GM12878 (cell line): Measurements from ENCODE around the gene TOP2B. TPM values are rescaled to one million over a fixed set of nuclear protein-coding genes. Genes with fewer than 3 reads are reported as not detected.

ENCODE experiments used
- ATAC-seq: fragments of 200-7000 bp; cut with Tn5 transposase; 3 replicates; pipeline ENCODE4 v1.9.1; 2020; ENCODE audit warnings: mild to moderate bottlenecking, moderate library complexity
- BruUV-seq: library from RNA; stranded (reverse); fragments of 400-500 nt; replicated peaks from 2 replicates; lab custom pipeline; 2021; lab: Mats Ljungman, UMichigan
- CTCF ChIA-PET: fragments of 300-600 bp; sonication (Branson Sonifier 250); formaldehyde crosslinking; extraction: SDS; loops from one replicate; lab custom pipeline; 2021; ENCODE audit warnings: inconsistent platforms; lab: Yijun Ruan, JAX
- POLR2A ChIA-PET: fragments of 350-600 bp; formaldehyde crosslinking; extraction: SDS; loops from one replicate; lab custom pipeline; 2021; ENCODE audit warnings: inconsistent platforms; lab: Charles Lee
- RAD21 ChIA-PET: fragments of 300-600 bp; sonication (Branson Sonifier 250); formaldehyde crosslinking; loops from one replicate; lab custom pipeline; 2023; ENCODE audit warnings: antibody characterized with exemption; ENCODE audit not compliant: unreplicated experiment; lab: Charles Lee
- SMC1A ChIA-PET: fragments of 300-600 bp; sonication (Branson Sonifier 250); formaldehyde crosslinking; loops from one replicate; lab custom pipeline; 2023; ENCODE audit not compliant: unreplicated experiment, uncharacterized antibody; lab: Charles Lee
- DNase-seq: peaks from one replicate; pipeline ENCODE4 v3.0.0-alpha.2; 2011; ENCODE audit warnings: low read depth, low spot score
- FAIRE-seq: peaks from 3 replicates; lab custom pipeline; 2011; peaks lifted over from hg19 to GRCh38; lab: Jason Lieb, UNC
- H2AFZ ChIP-seq: 2 replicates; pipeline ENCODE4 v1.6.0; 2011; ENCODE audit warnings: low read depth, low read length, control low read depth; ENCODE audit not compliant: control insufficient read depth
- H3K27ac ChIP-seq: 2 replicates; pipeline ENCODE4 v1.5.1; 2011; ENCODE audit warnings: control low read depth; ENCODE audit not compliant: control insufficient read depth, insufficient read depth
- H3K27me3 ChIP-seq, 2 experiments: replicated peaks in 1 of 2; 2 replicates each; pipeline versions ENCODE4 v1.6.0 to v1.6.1; 2011; ENCODE audit warnings: low read length in 1 of 2; ENCODE audit not compliant: control insufficient read depth in 2 of 2, insufficient read depth in 2 of 2
- H3K36me3 ChIP-seq, 2 experiments: 2 replicates each; pipeline ENCODE4 v1.5.1; 2011; ENCODE audit warnings: low read length in 1 of 2; ENCODE audit not compliant: control insufficient read depth in 2 of 2, insufficient read depth in 2 of 2
- H3K4me1 ChIP-seq: 2 replicates; pipeline ENCODE4 v1.6.1; 2011; ENCODE audit warnings: mild to moderate bottlenecking, low read length, moderate library complexity, mixed read lengths; ENCODE audit not compliant: control insufficient read depth, insufficient read depth
- H3K4me2 ChIP-seq: 2 replicates; pipeline ENCODE4 v1.6.0; 2011; ENCODE audit warnings: control low read depth; ENCODE audit not compliant: control insufficient read depth, insufficient read depth
- H3K4me3 ChIP-seq: fragments of 200-600 bp; sonication (generic); 2 replicates; pipeline ENCODE4 v1.5.1; 2016
- H3K79me2 ChIP-seq: 2 replicates; pipeline ENCODE4 v1.6.0; 2011; ENCODE audit warnings: low read length; ENCODE audit not compliant: control insufficient read depth, insufficient read depth
- H3K9ac ChIP-seq: 2 replicates; pipeline ENCODE4 v1.8.0; 2011; ENCODE audit warnings: low read length, control low read depth, mixed read lengths; ENCODE audit not compliant: control insufficient read depth, insufficient read depth
- H3K9me3 ChIP-seq: replicated peaks from 3 replicates; pipeline ENCODE4 v1.5.1; 2011; ENCODE audit warnings: mild to moderate bottlenecking, low read length; ENCODE audit not compliant: control insufficient read depth, insufficient read depth
- H4K20me1 ChIP-seq: 2 replicates; pipeline ENCODE4 v1.6.0; 2011; ENCODE audit not compliant: control insufficient read depth, insufficient read depth
- ASH2L ChIP-seq: fragments of 300-600, 200-600 bp; sonication (generic); IDR thresholded peaks from 2 replicates; pipeline ENCODE4 v1.6.1; 2017; ENCODE audit warnings: low read depth, mild to moderate bottlenecking, borderline replicate concordance
- JUND ChIP-seq: IDR thresholded peaks from 2 replicates; pipeline ENCODE4 v1.6.1; 2012; ENCODE audit warnings: low read depth, mild to moderate bottlenecking, low read length, improper control_type of control experiment, moderate library complexity
- RCOR1 ChIP-seq: conservative IDR thresholded peaks from 2 replicates; pipeline ENCODE4 v1.6.1; 2012; ENCODE audit warnings: low read depth, low read length, improper control_type of control experiment
- SP1 ChIP-seq: IDR thresholded peaks from one replicate; pipeline ENCODE4 v1.6.1; 2011; ENCODE audit warnings: low read depth, low read length
- SRF ChIP-seq, 2 experiments: IDR thresholded peaks; 2 replicates each; pipeline ENCODE4 v1.6.1; 2011; ENCODE audit warnings: low read depth in 2 of 2, low read length in 2 of 2, mild to moderate bottlenecking in 1 of 2, moderate library complexity in 1 of 2
- STAT3 ChIP-seq: IDR thresholded peaks from 2 replicates; pipeline ENCODE4 v1.6.1; 2011; ENCODE audit warnings: low read depth, low read length, improper control_type of control experiment
- ZNF274 ChIP-seq: IDR thresholded peaks from one replicate; pipeline ENCODE4 v1.8.0; 2011; ENCODE audit not compliant: insufficient read length, insufficient read depth
- WGBS: methylation state at CpG from one replicate; pipeline ENCODE4 v1.1.6; 2016; ENCODE audit warnings: low lambda C conversion rate; ENCODE audit not compliant: insufficient replicate concordance, insufficient coverage; ENCODE audit errors: missing lambda C conversion rate; 5-methylcytosine and 5-hydroxymethylcytosine counted together
- in situ Hi-C: fragments of 300-500 bp; cut with MboI; formaldehyde crosslinking; loops from 9 replicates; pipeline ENCODE4 v1.14.3; 2018; ENCODE audit warnings: mixed read lengths
- intact Hi-C: fragments of 100-400 bp; cut with micrococcal nuclease; formaldehyde crosslinking; loops from one replicate; pipeline ENCODE4 v1.14.2; 2022; ENCODE audit not compliant: unreplicated experiment
- polyA plus RNA-seq, 11 experiments: library from polyadenylated mRNA; depleted of rRNA in 4 of 11; unstranded in 6 of 11; stranded (reverse) in 5 of 11; fragments of >200 nt; fragmentation: Nextera tagmentation in 4 of 11; fragmentation: Illumina TruSeq in 1 of 11; extraction: Ambion mirVana in 4 of 11; extraction: Trizol in 1 of 11; gene quantifications; 1 replicate in 1 of 11; 2 replicates in 10 of 11; pipeline versions ENCODE4 v1.2.1 to v1.2.3, GENCODE V29; 2011 to 2016; ENCODE audit warnings: inconsistent platforms in 2 of 11, missing spikeins in 2 of 11, low read depth in 1 of 11
- total RNA-seq, 4 experiments: library from RNA; depleted of rRNA in 3 of 4; stranded (reverse); fragments of >200 nt in 3 of 4; fragmentation: Illumina TruSeq in 1 of 4; extraction: Trizol in 1 of 4; gene quantifications; 2 replicates each; pipeline versions ENCODE4 v1.2.1 to v1.2.3, GENCODE V29; 2013 to 2021
- TF ChIP-seq, protein P1 (sequence below): IDR thresholded peaks from 2 replicates; pipeline ENCODE4 v1.6.1; 2011; ENCODE audit warnings: borderline replicate concordance, low read depth, mild to moderate bottlenecking, moderate library complexity, mixed read lengths, low read length; ENCODE audit not compliant: insufficient read depth; ENCODE audit errors: extremely low read length

Gene TOP2B
- total and polyA plus RNA-seq, 10 of the 15 experiments (the other 5 are each of a cell fraction or from before 2014, with no cell fraction given): 28.6 to 134 (median 83.4) TPM

DNA sequence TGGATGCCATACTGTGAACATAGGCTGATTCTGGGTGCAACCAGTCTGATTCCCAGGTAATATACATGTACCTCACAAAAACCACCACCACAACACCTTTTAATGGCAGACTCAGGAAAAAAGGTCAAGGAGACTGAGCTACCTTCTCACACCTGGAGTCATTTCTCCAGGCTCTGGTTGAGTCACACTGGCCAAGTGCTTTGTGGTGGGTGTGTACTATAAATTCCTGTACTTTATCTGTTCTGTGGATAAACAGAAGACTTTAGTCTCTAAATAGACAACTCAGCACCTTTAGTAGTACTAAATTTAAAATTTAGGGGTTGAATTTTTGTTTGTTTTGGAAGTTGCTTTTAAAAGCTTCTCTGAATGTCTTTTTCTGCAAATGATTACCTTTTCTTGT lies 46.7 kb downstream of the TOP2B start (continued):
- TF ChIP-seq ASH2L (no peak), RCOR1 (no peak), SP1 (no peak), STAT3 (no peak), JUND (no peak)

DNA sequence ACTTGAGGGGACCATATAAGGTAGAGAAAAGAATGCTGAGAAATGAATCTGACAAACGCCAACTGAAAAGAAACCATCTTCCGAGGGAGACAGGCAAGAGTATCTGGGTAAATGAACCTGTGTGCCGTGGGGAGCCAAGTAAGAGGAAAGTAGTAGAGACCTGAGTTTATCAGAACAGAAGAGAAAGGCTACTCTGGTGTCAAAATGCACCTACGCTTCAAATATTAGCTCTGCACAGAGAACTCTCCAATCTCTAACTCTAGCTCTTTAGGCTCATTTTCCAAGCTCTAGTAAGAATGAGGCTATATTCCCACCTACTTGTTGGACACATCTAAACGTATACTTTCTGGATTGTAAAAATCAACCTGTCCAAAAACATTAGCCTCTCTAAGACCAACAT lies 53.5 kb downstream of the TOP2B start:
- Histone ChIP-seq H3K4me3 (no peak overlapping the region), H3K27ac (no peak overlapping the region), H3K36me3 (peaks cover 0 to 21% of the 10 kb centered on the region in 2 experiments; a peak in 2 of 4 replicates), H2AFZ (no peak overlapping the region), H3K9ac (no peak overlapping the region), H4K20me1 (no peaks in the 10 kb centered on the region), H3K27me3 (no peaks in the 10 kb centered on the region), H3K4me2 (no peak overlapping the region), H3K9me3 (no peaks in the 10 kb centered on the region), H3K4me1 (no peaks in the 10 kb centered on the region), H3K79me2 (no peaks in the 10 kb centered on the region)
- DNase-seq: no peak
- BruUV-seq: no TSS peak
- ChIA-PET RAD21 (no interaction called here), POLR2A (no interaction called here), CTCF (interaction anchor here (0.6 to 1.0 kb wide), 5 partner anchors 11 to 243 kb away, joined by 3 to 4 read pairs (median 3); no protein-coding TSS in a partner anchor), SMC1A (interaction anchor here (0.5 kb wide), 1 partner anchor 66 kb away, joined by 3 read pairs; no protein-coding TSS in a partner anchor)
- in situ Hi-C loops: no loop called here
- no peak for FAIRE-seq
- TF ChIP-seq SRF (IDR thresholded peaks at IDR 0.05; ENCODE audit: low read depth in 2 of 2, low read length in 2 of 2) (no peak), ZNF274 (no peak)
- TF ChIP-seq, protein P1, sequence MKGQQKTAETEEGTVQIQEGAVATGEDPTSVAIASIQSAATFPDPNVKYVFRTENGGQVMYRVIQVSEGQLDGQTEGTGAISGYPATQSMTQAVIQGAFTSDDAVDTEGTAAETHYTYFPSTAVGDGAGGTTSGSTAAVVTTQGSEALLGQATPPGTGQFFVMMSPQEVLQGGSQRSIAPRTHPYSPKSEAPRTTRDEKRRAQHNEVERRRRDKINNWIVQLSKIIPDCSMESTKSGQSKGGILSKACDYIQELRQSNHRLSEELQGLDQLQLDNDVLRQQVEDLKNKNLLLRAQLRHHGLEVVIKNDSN: no peak
- ATAC-seq: no peak
- 97% methylated on average over 5 of the region's 5 CpGs for WGBS
- intact Hi-C loops: no loop called here
